Uterus (tissue), 4 donors: Measurements from ENCODE around the gene TSSK6. TPM values are rescaled to one million over a fixed set of nuclear protein-coding genes. Genes with fewer than 3 reads are reported as not detected.

Experiments used
- DNase-seq, 2 donors: peaks; one replicate each; pipeline ENCODE4 v3.0.0-alpha.2; 2019 to 2020
- H3K27ac ChIP-seq, 2 donors: fragments of 200-600 bp; sonication (generic); 1 replicate in 1 of 2; 2 replicates in 1 of 2; pipeline ENCODE4 v1.5.1; 2016 to 2018
- H3K27me3 ChIP-seq, 2 donors: fragments of 200-600 bp; sonication (generic); one replicate each; pipeline ENCODE4 v1.5.1; 2018 to 2019; ENCODE audit warnings: control low read depth in 1 of 2
- H3K36me3 ChIP-seq, 2 donors: fragments of 200-600 bp; sonication (generic); one replicate each; pipeline ENCODE4 v1.5.1; 2019; ENCODE audit warnings: control low read depth in 1 of 2
- H3K4me1 ChIP-seq, 2 donors: fragments of 200-600 bp; sonication (generic); one replicate each; pipeline ENCODE4 v1.5.1; 2018 to 2019; ENCODE audit warnings: control low read depth in 1 of 2
- H3K4me3 ChIP-seq, 2 donors: fragments of 200-600 bp; sonication (generic); 1 replicate in 1 of 2; 2 replicates in 1 of 2; pipeline ENCODE4 v1.5.1; 2018 to 2019; ENCODE audit warnings: mild to moderate bottlenecking in 1 of 2
- H3K9me3 ChIP-seq, 2 donors: fragments of 200-600 bp; sonication (generic); one replicate each; pipeline ENCODE4 v1.5.1; 2019; ENCODE audit warnings: control low read depth in 1 of 2
- CTCF ChIP-seq, 4 experiments: fragments of 200-600 bp in 2 of 4; fragments of 450-650 bp in 2 of 4; sonication (generic) in 2 of 4; IDR thresholded peaks; one replicate each; pipeline ENCODE4 v1.5.1; 2016 to 2019; ENCODE audit warnings: antibody characterized with exemption in 4 of 4, mild to moderate bottlenecking in 2 of 4, moderate library complexity in 1 of 4
- POLR2A ChIP-seq, 2 donors: fragments of 450-650 bp; IDR thresholded peaks; one replicate each; pipeline ENCODE4 v1.6.1; 2016; ENCODE audit warnings: antibody characterized with exemption in 2 of 2, mild to moderate bottlenecking in 1 of 2, moderate library complexity in 1 of 2
- intact Hi-C: fragments of 100-400 bp; cut with DNase I; formaldehyde crosslinking; loops from one replicate; pipeline ENCODE4 v1.15.1; 2023; ENCODE audit warnings: low total_unique reads
- total RNA-seq, 4 donors: library from RNA; depleted of rRNA in 3 of 4; stranded (reverse); fragments of >200 nt in 3 of 4; gene quantifications; one replicate each; pipeline versions ENCODE4 v1.1.0 to v1.2.4, GENCODE V29; 2014 to 2023
- donor health status: DM: yes; HTN: yes; CAD: no.

TSSK6 gene
- total RNA-seq, 4 donors from 2014 or later: 1.3 to 2.0 TPM; not detected in 2

GRCh38 chr19:19548915-19549759, 33.8 kb upstream of the TSSK6 start:
- Histone ChIP-seq H3K4me3 (no peak overlapping the region), H3K27ac (no peak overlapping the region), H3K27me3 (peaks cover 0 to 6% of the 10 kb centered on the region in 2 donors), H3K4me1 (no peaks in the 10 kb centered on the region), H3K9me3 (no peaks in the 10 kb centered on the region), H3K36me3 (no peaks in the 10 kb centered on the region)
- TF ChIP-seq POLR2A (IDR thresholded peaks at IDR 0.05): no peak
- TF ChIP-seq CTCF (IDR thresholded peaks at IDR 0.05): no peak
- DNase-seq: no peak
- intact Hi-C loops: no loop called here

- no peaks in the 10 kb centered on the region for H3K36me3 ChIP-seq
- H3K27me3 ChIP-seq: peaks cover 0 to 6% of the 10 kb centered on the region in 2 donors
- no peak for DNase-seq
- H3K4me1 ChIP-seq: no peaks in the 10 kb centered on the region
- no peak overlapping the region for H3K27ac ChIP-seq
- no peaks in the 10 kb centered on the region for H3K9me3 ChIP-seq
- TF ChIP-seq CTCF (IDR thresholded peaks at IDR 0.05) (no peak), POLR2A (IDR thresholded peaks at IDR 0.05) (no peak)
- intact Hi-C loops: no loop called here
- H3K4me3 ChIP-seq: no peak overlapping the region
These were observed 32.5 kb upstream of the TSSK6 start for GRCh38 chr19:19547674-19548336.

DNA sequence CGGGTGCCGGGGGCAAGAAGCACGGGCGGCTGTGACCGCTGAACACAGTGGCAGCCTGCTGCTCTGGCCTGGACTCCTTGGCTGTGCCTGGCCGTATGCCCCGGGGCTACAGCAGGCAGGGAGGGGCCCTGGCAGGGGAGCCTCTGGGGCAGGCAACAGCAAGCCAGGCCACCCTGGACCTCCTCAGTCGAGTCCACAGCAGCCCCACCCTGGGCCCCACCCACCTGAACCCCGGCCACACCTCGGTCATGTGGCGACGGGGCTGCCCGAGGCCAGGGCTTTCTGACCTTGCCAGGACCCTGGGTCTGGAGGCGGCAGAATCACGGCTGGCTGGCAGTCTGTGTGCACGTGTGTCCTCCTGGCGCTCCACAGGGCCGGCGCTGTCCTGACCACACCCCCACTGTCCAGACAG, 31.4 kb upstream of the TSSK6 start:
- intact Hi-C loops: no loop called here
- Histone ChIP-seq H3K4me3 (no peak overlapping the region), H3K27me3 (peaks cover 0 to 12% of the 10 kb centered on the region in 2 donors), H3K36me3 (no peaks in the 10 kb centered on the region), H3K4me1 (no peaks in the 10 kb centered on the region), H3K27ac (no peak overlapping the region), H3K9me3 (no peaks in the 10 kb centered on the region)
- no peak for TF ChIP-seq POLR2A (IDR thresholded peaks at IDR 0.05)
- TF ChIP-seq CTCF (IDR thresholded peaks at IDR 0.05): no peak
- DNase-seq: no peak

- Histone ChIP-seq H3K4me3 (no peak overlapping the region), H3K4me1 (peaks cover 0 to 7% of the 10 kb centered on the region in 2 donors), H3K27ac (no peak overlapping the region), H3K27me3 (peaks cover 7 to 23% of the 10 kb centered on the region in 2 donors), H3K9me3 (no peaks in the 10 kb centered on the region), H3K36me3 (no peaks in the 10 kb centered on the region)
- intact Hi-C loops: no loop called here
- TF ChIP-seq CTCF (IDR thresholded peaks at IDR 0.05): no peak
- no peak for TF ChIP-seq POLR2A (IDR thresholded peaks at IDR 0.05)
- no peak for DNase-seq
These were observed 30.4 kb upstream of the TSSK6 start for GRCh38 chr19:19545707-19546106.
